ENCODE measurements around the gene SKOR1. TPM values are rescaled to one million over a fixed set of nuclear protein-coding genes. Genes with fewer than 3 reads are reported as not detected.

Gene SKOR1
- total and polyA plus RNA-seq, 2 experiments from 2014 or later = 0.23 to 0.52 TPM

GRCh38 chr15:67777071-67777470, 48.2 kb upstream of the SKOR1 start:
- Histone ChIP-seq H3K9me2 (replicated peaks; ENCODE audit: insufficient read depth) (no peaks in the 10 kb centered on the region), H3K27ac (no peak overlapping the region), H3K4me1 (ENCODE audit: insufficient read depth) (no peaks in the 10 kb centered on the region), H3K79me2 (no peaks in the 10 kb centered on the region), H2AFZ (no peak overlapping the region), H3K9me3 (ENCODE audit: low read depth) (no peaks in the 10 kb centered on the region), H4K20me1 (ENCODE audit: insufficient read depth, poor library complexity, severe bottlenecking) (no peaks in the 10 kb centered on the region), H3K36me3 (replicated peaks; ENCODE audit: insufficient read depth, low read depth) (no peaks in the 10 kb centered on the region), H3K4me2 (no peak overlapping the region), H3K4me3 (no peak overlapping the region), H3K27me3 (no peaks in the 10 kb centered on the region)
- 79% methylated on average over 5 of the region's 5 CpGs for WGBS (ENCODE audit: low lambda C conversion rate, missing lambda C conversion rate)
- DNase-seq (ENCODE audit: low spot score) = no peak
- TF ChIP-seq EZH2phosphoT487 (IDR thresholded peaks at IDR 0.05; ENCODE audit: low read depth, severe bottlenecking, unreplicated experiment) = no peak
- TF ChIP-seq EZH2 (IDR thresholded peaks at IDR 0.05; ENCODE audit: borderline replicate concordance) = no peak
- TF ChIP-seq CTCF (IDR thresholded peaks at IDR 0.05; ENCODE audit: poor library complexity) = no peak

GRCh38 chr15:67777773-67778172, 47.5 kb upstream of the SKOR1 start:
- no peaks in the 10 kb centered on the region for H3K79me2 ChIP-seq
- TF ChIP-seq EZH2 (IDR thresholded peaks at IDR 0.05; ENCODE audit: borderline replicate concordance) (no peak), EZH2phosphoT487 (IDR thresholded peaks at IDR 0.05; ENCODE audit: low read depth, severe bottlenecking, unreplicated experiment) (no peak), CTCF (IDR thresholded peaks at IDR 0.05; ENCODE audit: poor library complexity) (no peak)
- no peak for DNase-seq (ENCODE audit: low spot score)
- no peak overlapping the region for H3K27ac ChIP-seq
- no peaks in the 10 kb centered on the region for H3K4me1 ChIP-seq (ENCODE audit: insufficient read depth)
- H3K4me3 ChIP-seq = no peak overlapping the region
- no peaks in the 10 kb centered on the region for H3K9me3 ChIP-seq (ENCODE audit: low read depth)
- no peaks in the 10 kb centered on the region for H3K27me3 ChIP-seq
- 77% methylated on average over 2 of the region's 2 CpGs for WGBS (ENCODE audit: low lambda C conversion rate, missing lambda C conversion rate)
- H3K4me2 ChIP-seq = no peak overlapping the region
- H3K36me3 ChIP-seq (replicated peaks; ENCODE audit: insufficient read depth, low read depth) = no peaks in the 10 kb centered on the region
- H3K9me2 ChIP-seq (replicated peaks; ENCODE audit: insufficient read depth) = no peaks in the 10 kb centered on the region
- no peak overlapping the region for H2AFZ ChIP-seq
- no peaks in the 10 kb centered on the region for H4K20me1 ChIP-seq (ENCODE audit: insufficient read depth, poor library complexity, severe bottlenecking)

GRCh38 chr15:67778968-67779548, 46.3 kb upstream of the SKOR1 start:
- Histone ChIP-seq H3K36me3 (replicated peaks; ENCODE audit: insufficient read depth, low read depth) (no peaks in the 10 kb centered on the region), H3K79me2 (no peaks in the 10 kb centered on the region), H3K4me2 (no peak overlapping the region), H3K9me3 (ENCODE audit: low read depth) (no peaks in the 10 kb centered on the region), H3K27ac (no peak overlapping the region), H3K9me2 (replicated peaks; ENCODE audit: insufficient read depth) (no peaks in the 10 kb centered on the region), H3K27me3 (no peaks in the 10 kb centered on the region), H3K4me3 (no peak overlapping the region), H3K4me1 (ENCODE audit: insufficient read depth) (no peaks in the 10 kb centered on the region), H4K20me1 (ENCODE audit: insufficient read depth, poor library complexity, severe bottlenecking) (no peaks in the 10 kb centered on the region), H2AFZ (no peak overlapping the region)
- TF ChIP-seq EZH2phosphoT487 (IDR thresholded peaks at IDR 0.05; ENCODE audit: low read depth, severe bottlenecking, unreplicated experiment) (no peak), CTCF (IDR thresholded peaks at IDR 0.05; ENCODE audit: poor library complexity) (no peak), EZH2 (IDR thresholded peaks at IDR 0.05; ENCODE audit: borderline replicate concordance) (no peak)
- 75% methylated on average over 5 of the region's 5 CpGs for WGBS (ENCODE audit: low lambda C conversion rate, missing lambda C conversion rate)
- DNase-seq (ENCODE audit: low spot score) = no peak
